ENCODE results near the gene PTPRN2. TPM values are rescaled to one million over a fixed set of nuclear protein-coding genes. Genes with fewer than 3 reads are reported as not detected.

The PTPRN2 gene
- total RNA-seq, 1 experiment from 2014 or later, result 2.1 TPM

DNA sequence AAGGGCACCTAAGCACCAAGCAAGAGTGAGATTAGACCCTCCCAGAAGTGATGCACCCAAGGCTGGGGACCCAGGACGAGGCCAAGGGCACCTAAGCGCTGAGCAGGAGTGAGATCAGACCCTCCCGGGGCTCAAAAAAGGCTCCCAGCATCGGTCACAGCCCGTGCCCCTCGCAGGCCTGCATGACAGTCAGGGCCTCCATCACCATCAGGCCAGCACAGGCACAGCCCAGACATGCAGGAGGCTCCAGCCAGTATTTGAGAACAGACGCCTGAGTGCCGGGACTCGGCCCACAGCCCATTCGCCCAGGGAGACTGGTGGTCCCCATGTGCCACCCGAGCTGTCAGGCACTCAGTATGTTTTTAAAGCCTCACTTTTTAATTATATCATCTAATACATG, 595.9 kb downstream of the PTPRN2 start (continued):
- no peak for TF ChIP-seq CTCF (IDR thresholded peaks at IDR 0.05 in 2 of 3, conservative IDR thresholded peaks at IDR 0.05 in 1 of 3; ENCODE audit: borderline replicate concordance in 1 of 3, insufficient read depth in 1 of 3, low read depth in 2 of 3, low read length in 2 of 3)
- no peak for TF ChIP-seq POLR2AphosphoS5 (IDR thresholded peaks at IDR 0.05; ENCODE audit: low read depth, low read length)
- TF ChIP-seq ZBTB33 (IDR thresholded peaks at IDR 0.05; ENCODE audit: extremely low read depth, insufficient replicate concordance, low read length), result no peak
- no peak for TF ChIP-seq EGR1 (IDR thresholded peaks at IDR 0.05; ENCODE audit: low read depth)
- no peak for TF ChIP-seq FOSL1 (IDR thresholded peaks at IDR 0.05; ENCODE audit: low read depth)
- TF ChIP-seq ZFX (IDR thresholded peaks at IDR 0.05), result no peak
- no peak for TF ChIP-seq EZH2phosphoT487 (IDR thresholded peaks at IDR 0.05; ENCODE audit: borderline replicate concordance)

GRCh38 chr7:157991351-157991750, 596.3 kb downstream of the PTPRN2 start:
- RAD21 ChIA-PET (ENCODE audit: low non-redundant PET in 1 of 2, low total read pairs in 2 of 2, uncharacterized antibody in 2 of 2, unreplicated experiment in 2 of 2), result no interaction called here
- BruUV-seq (replicated peaks), result no TSS peak
- CTCF ChIA-PET, result no interaction called here
- Histone ChIP-seq H3K27ac (ENCODE audit: low read depth, low read length) (no peak overlapping the region), H3K9ac (ENCODE audit: low read length) (no peak overlapping the region), H3K4me1 (ENCODE audit: control insufficient read depth in 1 of 2, insufficient read depth in 2 of 2, low read length in 2 of 2) (no peaks in the 10 kb centered on the region), H3K4me3 (replicated peaks in 1 of 2; ENCODE audit: low read depth in 1 of 2, low read length in 2 of 2) (no peak overlapping the region), H3K4me2 (ENCODE audit: low read length) (no peak overlapping the region), H3K27me3 (ENCODE audit: insufficient read depth, low read length) (peaks cover 6% of the 10 kb centered on the region; the same call in 1 of the 2 replicates), H3K36me3 (ENCODE audit: control insufficient read depth in 1 of 2, insufficient read depth in 2 of 2, low read length in 2 of 2) (no peaks in the 10 kb centered on the region), H4K20me1 (ENCODE audit: insufficient read depth) (no peaks in the 10 kb centered on the region), H3K9me2 (ENCODE audit: insufficient read depth) (no peaks in the 10 kb centered on the region), H2AFZ (ENCODE audit: low read depth, low read length, poor library complexity, severe bottlenecking) (no peak overlapping the region), H3K79me2 (ENCODE audit: insufficient read depth, low read length) (no peaks in the 10 kb centered on the region), H3K9me3 (ENCODE audit: control insufficient read depth in 1 of 2, insufficient read depth in 1 of 2, low read depth in 1 of 2, low read length in 2 of 2) (no peaks in the 10 kb centered on the region)
- DNase-seq (ENCODE audit: low read depth, low spot score) (no peak), ATAC-seq (0 out of 2 replicates have a peak, but pooled peaks have one; percentile 17)
- POLR2A ChIA-PET, result no interaction called here
- intact Hi-C loops (cut with micrococcal nuclease), result no loop called here
- TF ChIP-seq ELF1 (IDR thresholded peaks at IDR 0.05; ENCODE audit: borderline replicate concordance, low read depth) (no peak), CEBPB (IDR thresholded peaks at IDR 0.05; ENCODE audit: low read depth) (no peak), POLR2AphosphoS5 (IDR thresholded peaks at IDR 0.05; ENCODE audit: low read depth, low read length) (no peak), SP1 (IDR thresholded peaks at IDR 0.05; ENCODE audit: low read depth) (no peak), RAD21 (IDR thresholded peaks at IDR 0.05; ENCODE audit: low read depth) (no peak), POLR2A (IDR thresholded peaks at IDR 0.05; ENCODE audit: borderline replicate concordance, extremely low read depth, insufficient read depth, insufficient read length) (no peak), ATF3 (IDR thresholded peaks at IDR 0.05) (no peak), JUND (IDR thresholded peaks at IDR 0.05) (no peak), ZBTB33 (IDR thresholded peaks at IDR 0.05; ENCODE audit: extremely low read depth, insufficient replicate concordance, low read length) (no peak), ZFX (IDR thresholded peaks at IDR 0.05) (no peak), EZH2 (IDR thresholded peaks at IDR 0.05) (no peak), ZNF274 (IDR thresholded peaks at IDR 0.05; ENCODE audit: low read depth, low read length) (no peak), EZH2phosphoT487 (IDR thresholded peaks at IDR 0.05; ENCODE audit: borderline replicate concordance) (no peak), FOSL1 (IDR thresholded peaks at IDR 0.05; ENCODE audit: low read depth) (no peak), SRF (IDR thresholded peaks at IDR 0.05; ENCODE audit: low read depth) (no peak), YY1 (IDR thresholded peaks at IDR 0.05; ENCODE audit: extremely low read depth, insufficient replicate concordance, low read depth, low read length) (no peak)
- TF ChIP-seq, protein P1, sequence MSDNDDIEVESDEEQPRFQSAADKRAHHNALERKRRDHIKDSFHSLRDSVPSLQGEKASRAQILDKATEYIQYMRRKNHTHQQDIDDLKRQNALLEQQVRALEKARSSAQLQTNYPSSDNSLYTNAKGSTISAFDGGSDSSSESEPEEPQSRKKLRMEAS (IDR thresholded peaks at IDR 0.05), result no peak
